Neural progenitor cell (in vitro differentiated cells): Measurements from ENCODE around the gene RD3L.

Experiments
- EZH2 ChIP-seq: fragments of 200-600 bp; sonication (generic); IDR thresholded peaks from 2 replicates; pipeline ENCODE4 v1.6.1; 2017; ENCODE audit warnings: antibody characterized with exemption, mild to moderate bottlenecking, moderate library complexity
- TF ChIP-seq, protein P1 (sequence below): fragments of 200-600 bp; sonication (generic); IDR thresholded peaks from 2 replicates; pipeline ENCODE4 v1.5.1; 2017; ENCODE audit warnings: antibody characterized with exemption, mild to moderate bottlenecking

DNA sequence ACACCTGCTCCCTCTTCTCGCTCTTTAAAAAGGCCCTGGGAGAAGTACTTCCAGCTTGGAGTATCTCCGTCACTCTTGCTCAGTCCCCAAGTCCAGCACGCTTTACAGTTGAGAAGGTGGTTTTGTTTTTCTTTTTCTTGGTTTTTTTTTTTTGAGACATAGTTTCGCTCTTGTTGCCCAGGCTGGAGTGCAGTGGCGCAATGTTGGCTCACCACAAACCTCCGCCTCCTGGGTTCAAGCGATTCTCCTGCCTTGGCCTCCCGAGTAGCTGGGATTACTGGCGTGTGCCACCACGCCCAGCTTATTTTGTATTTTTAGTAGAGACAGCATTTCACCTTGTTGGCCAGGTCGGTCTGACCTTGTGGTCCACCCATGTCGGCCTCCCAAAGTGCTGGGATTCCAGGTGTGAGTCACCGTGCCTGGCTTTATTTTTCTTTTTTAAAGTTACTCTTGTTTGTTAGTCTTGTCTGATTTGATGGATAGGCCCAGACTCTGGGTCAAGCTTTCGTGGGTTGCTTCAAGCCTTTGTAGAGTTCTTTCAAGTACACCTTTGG, 12.2 kb downstream of the RD3L start:
- TF ChIP-seq, protein P1, sequence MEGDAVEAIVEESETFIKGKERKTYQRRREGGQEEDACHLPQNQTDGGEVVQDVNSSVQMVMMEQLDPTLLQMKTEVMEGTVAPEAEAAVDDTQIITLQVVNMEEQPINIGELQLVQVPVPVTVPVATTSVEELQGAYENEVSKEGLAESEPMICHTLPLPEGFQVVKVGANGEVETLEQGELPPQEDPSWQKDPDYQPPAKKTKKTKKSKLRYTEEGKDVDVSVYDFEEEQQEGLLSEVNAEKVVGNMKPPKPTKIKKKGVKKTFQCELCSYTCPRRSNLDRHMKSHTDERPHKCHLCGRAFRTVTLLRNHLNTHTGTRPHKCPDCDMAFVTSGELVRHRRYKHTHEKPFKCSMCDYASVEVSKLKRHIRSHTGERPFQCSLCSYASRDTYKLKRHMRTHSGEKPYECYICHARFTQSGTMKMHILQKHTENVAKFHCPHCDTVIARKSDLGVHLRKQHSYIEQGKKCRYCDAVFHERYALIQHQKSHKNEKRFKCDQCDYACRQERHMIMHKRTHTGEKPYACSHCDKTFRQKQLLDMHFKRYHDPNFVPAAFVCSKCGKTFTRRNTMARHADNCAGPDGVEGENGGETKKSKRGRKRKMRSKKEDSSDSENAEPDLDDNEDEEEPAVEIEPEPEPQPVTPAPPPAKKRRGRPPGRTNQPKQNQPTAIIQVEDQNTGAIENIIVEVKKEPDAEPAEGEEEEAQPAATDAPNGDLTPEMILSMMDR = no peak
- TF ChIP-seq EZH2 = no peak
